Ovary (tissue), 9 donors: ENCODE results near the gene MALRD1. TPM values are rescaled to one million over a fixed set of nuclear protein-coding genes. Genes with fewer than 3 reads are reported as not detected.

Source experiments
- DNase-seq, 5 donors: peaks; one replicate each; pipeline ENCODE4 v3.0.0-alpha.2; 2019 to 2020
- H3K27ac ChIP-seq, 2 donors: fragments of 200-600 bp; one replicate each; pipeline versions ENCODE4 v1.5.1 to v1.8.0; 2019 to 2022
- H3K27me3 ChIP-seq: fragments of 200-600 bp; one replicate; pipeline ENCODE4 v1.8.0; 2022
- H3K36me3 ChIP-seq: fragments of 200-600 bp; sonication (generic); one replicate; pipeline ENCODE4 v1.5.1; 2019
- H3K4me1 ChIP-seq: one replicate; pipeline ENCODE4 v1.8.1; 2013; ENCODE audit warnings: mild to moderate bottlenecking, moderate library complexity; ENCODE audit not compliant: insufficient read depth
- H3K4me3 ChIP-seq: fragments of 200-600 bp; sonication (generic); one replicate; pipeline ENCODE4 v1.5.1; 2017
- H3K9me3 ChIP-seq, 2 donors: fragments of 200-600 bp in 1 of 2; sonication (generic) in 1 of 2; one replicate each; pipeline versions ENCODE4 v1.5.1 to v1.8.1; 2013 to 2019; ENCODE audit warnings: mild to moderate bottlenecking in 1 of 2, moderate library complexity in 1 of 2
- CTCF ChIP-seq, 3 donors: fragments of 450-650 bp in 2 of 3; fragments of 200-600 bp in 1 of 3; IDR thresholded peaks; one replicate each; pipeline versions ENCODE4 v1.5.1 to v1.8.0; 2016 to 2022; ENCODE audit warnings: antibody characterized with exemption in 3 of 3, mild to moderate bottlenecking in 1 of 3
- EP300 ChIP-seq: sonication (generic); formaldehyde crosslinking; IDR thresholded peaks from one replicate; pipeline ENCODE4 v1.6.1; 2017; ENCODE audit warnings: antibody characterized with exemption
- POLR2A ChIP-seq: fragments of 450-650 bp; IDR thresholded peaks from one replicate; pipeline ENCODE4 v1.6.1; 2017; ENCODE audit warnings: antibody characterized with exemption, mild to moderate bottlenecking, moderate library complexity
- WGBS, 3 donors: extraction: QIAGEN DNeasy Blood & Tissue Kit in 1 of 3; methylation state at CpG; one replicate each; pipeline versions ENCODE4 v1.1.5 to v1.1.7; 2013 to 2017; 5-methylcytosine and 5-hydroxymethylcytosine counted together
- intact Hi-C, 4 donors: fragments of 100-400 bp; cut with DNase I; formaldehyde crosslinking; loops; one replicate each; pipeline versions ENCODE4 v1.11.0 to v1.15.1; 2022 to 2023
- polyA plus RNA-seq, 2 donors: library from polyadenylated mRNA; stranded (reverse); fragments of 200-250 nt in 1 of 2; fragments of 350-450 nt in 1 of 2; fragmentation: Illumina TruSeq in 1 of 2; extraction: RNeasy Lipid Tissue Mini Kit (QIAGEN cat#74804) in 1 of 2; gene quantifications; one replicate each; pipeline ENCODE4 v1.2.3, GENCODE V29; 2013 to 2014
- total RNA-seq, 7 donors: library from RNA; depleted of rRNA in 2 of 7; stranded (reverse); fragments of >200 nt in 2 of 7; fragmentation: NEBNext Ultra II Directional in 3 of 7; extraction: Animal tissue kit (Norgen Biotek cat#: 25700) in 3 of 7; gene quantifications; one replicate each; pipeline versions ENCODE4 v1.1.0 to v1.2.4, GENCODE V29; 2016 to 2023
- donor health status: DM: no; HTN: no; CAD: no; lungs with moderate emphysema.
- donor health status: DM: no; HTN: no; CAD: no.
- donor health status: Bipolar disorder and iron deficiency.
- donor health status: DM: yes; HTN: yes; CAD: no.
- donor health status: DM: no; HTN: no; CAD: no.
- donor health status: DM: yes; HTN: yes; CAD: no.

Gene MALRD1
- total and polyA plus RNA-seq, 9 donors = 0.56 to 12.1 (median 1.9) TPM

GRCh38 chr10:19479854-19480253 lies 431.3 kb downstream of the MALRD1 start:
- DNase-seq = no peak
- Histone ChIP-seq H3K27me3 (no peaks in the 10 kb centered on the region), H3K9me3 (no peaks in the 10 kb centered on the region), H3K4me3 (no peak overlapping the region), H3K36me3 (no peaks in the 10 kb centered on the region), H3K27ac (no peak overlapping the region), H3K4me1 (no peaks in the 10 kb centered on the region)
- WGBS, 3 donors = 57 to 69% (median 57%) methylated on average over 4 of the region's 4 CpGs
- TF ChIP-seq EP300 (no peak), CTCF (IDR thresholded peaks at IDR 0.05) (no peak), POLR2A (no peak)
- intact Hi-C loops = no loop called here

GRCh38 chr10:19480353-19480752 lies 431.8 kb downstream of the MALRD1 start:
- Histone ChIP-seq H3K36me3 (no peaks in the 10 kb centered on the region), H3K27me3 (no peaks in the 10 kb centered on the region), H3K27ac (no peak overlapping the region), H3K4me3 (no peak overlapping the region), H3K4me1 (no peaks in the 10 kb centered on the region), H3K9me3 (no peaks in the 10 kb centered on the region)
- WGBS, 3 donors = 22 to 36% (median 24%) methylated on average over 3 of the region's 3 CpGs
- no peak for DNase-seq
- intact Hi-C loops = no loop called here
- TF ChIP-seq CTCF (IDR thresholded peaks at IDR 0.05) (no peak), POLR2A (no peak), EP300 (no peak)

- H3K4me3 ChIP-seq = no peak overlapping the region
- intact Hi-C loops = no loop called here
- no peaks in the 10 kb centered on the region for H3K4me1 ChIP-seq
- DNase-seq = no peak
- no peaks in the 10 kb centered on the region for H3K9me3 ChIP-seq
- TF ChIP-seq POLR2A = no peak
- no peak for TF ChIP-seq EP300
- TF ChIP-seq CTCF (IDR thresholded peaks at IDR 0.05) = no peak
- H3K36me3 ChIP-seq = no peaks in the 10 kb centered on the region
- WGBS, 3 donors = 61 to 80% (median 70%) methylated on average over 2 of the region's 2 CpGs
- no peak overlapping the region for H3K27ac ChIP-seq
- H3K27me3 ChIP-seq = no peaks in the 10 kb centered on the region
Observed at GRCh38 chr10:19483421-19483820, 434.8 kb downstream of the MALRD1 start.

- Histone ChIP-seq H3K9me3 (no peaks in the 10 kb centered on the region), H3K4me1 (no peaks in the 10 kb centered on the region), H3K36me3 (no peaks in the 10 kb centered on the region), H3K4me3 (no peak overlapping the region), H3K27ac (no peak overlapping the region), H3K27me3 (no peaks in the 10 kb centered on the region)
- TF ChIP-seq EP300 = no peak
- no peak for TF ChIP-seq CTCF (IDR thresholded peaks at IDR 0.05)
- TF ChIP-seq POLR2A = no peak
- peak; percentile 26 to 72 (median 64) for DNase-seq
- 27 to 56% (median 42%) methylated on average over 23 of the region's 23 CpGs for WGBS, 3 donors
- intact Hi-C loops = no loop called here
Observed at GRCh38 chr10:19488592-19489280, 440.1 kb downstream of the MALRD1 start.
